A549 (cell line): Measurements from ENCODE around the gene PTMS. TPM values are rescaled to one million over a fixed set of nuclear protein-coding genes. Genes with fewer than 3 reads are reported as not detected.

Experiments used
- ATAC-seq, 2 experiments: fragments of 200-7000 bp in 1 of 2; fragments of >200 bp in 1 of 2; cut with Nextera tagmentation in 1 of 2; cut with Tn5 transposase in 1 of 2; 3 replicates each; pipeline versions ENCODE4 v1.8.0 to v1.9.1; 2018 to 2020; ENCODE audit warnings: mild to moderate bottlenecking in 1 of 2, moderate library complexity in 1 of 2
- CTCF ChIA-PET: fragments of 300-600 bp; sonication (Branson Sonifier 250); formaldehyde crosslinking; extraction: SDS; loops from one replicate; lab custom pipeline; 2021; ENCODE audit warnings: antibody characterized with exemption, inconsistent platforms; lab: Yijun Ruan, JAX
- POLR2A ChIA-PET: fragments of 350-600 bp; formaldehyde crosslinking; extraction: SDS; loops from one replicate; lab custom pipeline; 2021; ENCODE audit warnings: antibody characterized with exemption, inconsistent platforms; lab: Yijun Ruan, JAX
- DNase-seq, 2 experiments: peaks; one replicate each; pipeline versions ENCODE4 v3.0.0 to v3.0.0-alpha.2; 2011 to 2016; ENCODE audit warnings: low read depth in 1 of 2, low spot score in 1 of 2
- FAIRE-seq: peaks from 2 replicates; lab custom pipeline; 2011; peaks lifted over from hg19 to GRCh38; lab: Jason Lieb, UNC
- H3K27ac ChIP-seq, 2 experiments: fragments of >200 bp; sonication (Bioruptor Twin); formaldehyde crosslinking; 3 replicates each; pipeline ENCODE4 v1.5.1; 2016 to 2017
- H3K4me1 ChIP-seq: fragments of >200 bp; sonication (Bioruptor Twin); formaldehyde crosslinking; 3 replicates; pipeline ENCODE4 v1.6.1; 2016
- H3K4me2 ChIP-seq: fragments of >200 bp; sonication (Bioruptor Twin); formaldehyde crosslinking; 3 replicates; pipeline ENCODE4 v1.6.1; 2016
- H3K4me3 ChIP-seq: fragments of >200 bp; sonication (Bioruptor Twin); formaldehyde crosslinking; 3 replicates; pipeline ENCODE4 v1.5.1; 2016
- H3K9me3 ChIP-seq: fragments of >200 bp; sonication (Bioruptor Twin); formaldehyde crosslinking; 3 replicates; pipeline ENCODE4 v1.6.1; 2016
- CBX2 ChIP-seq: fragments of 200-600 bp; sonication (generic); IDR thresholded peaks from 2 replicates; pipeline ENCODE4 v1.6.1; 2016; ENCODE audit warnings: low read depth, mild to moderate bottlenecking, borderline replicate concordance
- CHD4 ChIP-seq: fragments of 200-600 bp; sonication (generic); IDR thresholded peaks from 2 replicates; pipeline ENCODE4 v1.6.1; 2016; ENCODE audit warnings: antibody characterized with exemption, mild to moderate bottlenecking, borderline replicate concordance
- EHF ChIP-seq: fragments of 250-450 bp; sonication (Bioruptor Pico); IDR thresholded peaks from 2 replicates; pipeline ENCODE4 v1.5.0; 2020; ENCODE audit warnings: mild to moderate bottlenecking
- ESRRA ChIP-seq: fragments of 150-350 bp; IDR thresholded peaks from 2 replicates; pipeline ENCODE4 v1.6.1; 2014; ENCODE audit warnings: mild to moderate bottlenecking, low read length, borderline replicate concordance
- FOSL2 ChIP-seq, 2 experiments: fragments of 450-650 bp in 1 of 2; fragments of >200 bp in 1 of 2; sonication (Bioruptor Twin) in 1 of 2; formaldehyde crosslinking; IDR thresholded peaks; 2 replicates each; pipeline versions ENCODE4 v1.5.0 to v1.6.1; 2016 to 2020; ENCODE audit warnings: mild to moderate bottlenecking in 1 of 2, moderate library complexity in 1 of 2
- HOXB13 ChIP-seq: fragments of 250-450 bp; sonication (Bioruptor Pico); IDR thresholded peaks from 2 replicates; pipeline ENCODE4 v1.5.0; 2020; ENCODE audit warnings: low read depth, mild to moderate bottlenecking, moderate library complexity
- JUNB ChIP-seq: fragments of >200 bp; sonication (Bioruptor Twin); formaldehyde crosslinking; IDR thresholded peaks from 2 replicates; pipeline ENCODE4 v1.6.1; 2016
- KDM1A ChIP-seq: fragments of 200-600 bp; sonication (generic); IDR thresholded peaks from 2 replicates; pipeline ENCODE4 v1.6.1; 2016; ENCODE audit warnings: low read depth, mild to moderate bottlenecking
- MAFK ChIP-seq: fragments of 450-650 bp; IDR thresholded peaks from 2 replicates; pipeline ENCODE4 v1.6.1; 2014; ENCODE audit not compliant: partially characterized antibody
- MYC ChIP-seq: IDR thresholded peaks from 2 replicates; pipeline ENCODE4 v1.6.1; 2012; ENCODE audit warnings: mild to moderate bottlenecking, inconsistent platforms, low read length, improper control_type of control experiment, borderline replicate concordance
- NPAS2 ChIP-seq: fragments of 250-450 bp; sonication (Bioruptor Pico); IDR thresholded peaks from 2 replicates; pipeline ENCODE4 v1.8.0; 2022; ENCODE audit warnings: mild to moderate bottlenecking, moderate library complexity, borderline replicate concordance
- PHF8 ChIP-seq: fragments of 200-600 bp; sonication (generic); IDR thresholded peaks from 2 replicates; pipeline ENCODE4 v1.6.1; 2016; ENCODE audit warnings: low read depth, mild to moderate bottlenecking, antibody characterized with exemption, moderate library complexity, borderline replicate concordance
- RCOR1 ChIP-seq: fragments of 150-350 bp; IDR thresholded peaks from 2 replicates; pipeline ENCODE4 v1.6.1; 2014; ENCODE audit warnings: antibody characterized with exemption, low read length, low read depth
- SMC3 ChIP-seq: fragments of >200 bp; sonication (Bioruptor Twin); formaldehyde crosslinking; IDR thresholded peaks from 3 replicates; pipeline ENCODE4 v1.6.1; 2018; ENCODE audit warnings: inconsistent platforms
- ZC3H11A ChIP-seq: fragments of 450-650 bp; IDR thresholded peaks from 2 replicates; pipeline ENCODE4 v1.6.1; 2014; ENCODE audit warnings: antibody characterized with exemption, mild to moderate bottlenecking
- WGBS: methylation state at CpG from one replicate; pipeline ENCODE4 v1.1.6; 2017; ENCODE audit errors: missing lambda C conversion rate; 5-methylcytosine and 5-hydroxymethylcytosine counted together
- polyA plus RNA-seq, 4 experiments: library from polyadenylated mRNA; depleted of rRNA in 3 of 4; stranded (reverse); fragments of >200 nt; fragmentation: RNase III in 1 of 4; extraction: RNeasy Plus Mini Kit Qiagen cat#74134 plus additional on column Dnase treatment in 1 of 4; gene quantifications; 2 replicates in 3 of 4; 3 replicates in 1 of 4; pipeline ENCODE4 v1.2.3, GENCODE V29; 2011 to 2017
- TF ChIP-seq, protein P1 (sequence below): IDR thresholded peaks from 2 replicates; pipeline ENCODE4 v1.6.1; 2012
- TF ChIP-seq, protein P2 (sequence below): IDR thresholded peaks from 2 replicates; pipeline ENCODE4 v1.6.1; 2012; ENCODE audit warnings: low read depth, borderline replicate concordance
- TF ChIP-seq, protein P3 (sequence below): fragments of >200 bp; sonication (Bioruptor Twin); formaldehyde crosslinking; IDR thresholded peaks from 3 replicates; pipeline ENCODE4 v1.6.1; 2016
- TF ChIP-seq, protein P4 (sequence below): fragments of 450-650 bp; IDR thresholded peaks from 2 replicates; pipeline ENCODE4 v1.6.1; 2014; ENCODE audit warnings: antibody characterized with exemption
- TF ChIP-seq, protein P5 (sequence below): IDR thresholded peaks from 2 replicates; pipeline ENCODE4 v1.6.1; 2012

The PTMS gene
- polyA plus RNA-seq, 2 of the 4 experiments (the other 2 are of a cell fraction) = 391 to 1,195 TPM

DNA sequence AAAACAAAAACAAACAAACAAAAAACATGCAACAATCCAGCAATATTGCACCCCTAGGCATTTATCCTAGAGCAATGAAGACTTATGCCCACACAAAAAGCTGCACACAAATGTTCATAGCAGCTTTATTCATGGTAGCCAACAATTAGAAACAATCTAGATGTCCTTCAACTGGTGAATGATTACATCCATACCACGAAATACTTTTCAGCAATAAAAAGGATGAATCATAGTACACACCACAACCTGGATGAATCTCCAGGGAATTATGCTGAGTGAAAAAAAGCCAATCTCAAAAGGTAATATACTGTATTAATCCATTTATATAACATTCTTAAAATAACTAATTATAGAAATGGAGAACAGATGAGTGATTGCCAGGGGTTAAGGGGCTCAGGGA, 41.0 kb downstream of the PTMS start:
- no peak for FAIRE-seq
- 0% methylated on average over 1 of the region's 1 CpG for WGBS
- no peaks in the 10 kb centered on the region for H3K9me3 ChIP-seq
- H3K4me2 ChIP-seq = no peak overlapping the region
- no peak for TF ChIP-seq MYC
- TF ChIP-seq FOSL2 (IDR thresholded peaks at IDR 0.05) = no peak
- peak; percentile 50; the same call in 1 of the 2 replicates for TF ChIP-seq FOSL2 (CRISPR knock-in tag; IDR thresholded peaks at IDR 0.05)
- H3K27ac ChIP-seq = no peak overlapping the region
- 0 out of 6 replicates have a peak, but pooled peaks of 1 of the 2 experiments have one; percentile 31 for ATAC-seq
- H3K4me3 ChIP-seq = no peak overlapping the region
- peaks cover 6% of the 10 kb centered on the region; the same call in 1 of the 3 replicates for H3K4me1 ChIP-seq
- no peak for DNase-seq
- POLR2A ChIA-PET = no interaction called here
- CTCF ChIA-PET = interaction anchor here (0.7 to 10.9 kb wide), 4 partner anchors 18 to 54 kb away, joined by 4 to 129 read pairs (median 12); partner anchors contain the start of genes CDCA3, GPR162, MLF2 and P3H3

DNA sequence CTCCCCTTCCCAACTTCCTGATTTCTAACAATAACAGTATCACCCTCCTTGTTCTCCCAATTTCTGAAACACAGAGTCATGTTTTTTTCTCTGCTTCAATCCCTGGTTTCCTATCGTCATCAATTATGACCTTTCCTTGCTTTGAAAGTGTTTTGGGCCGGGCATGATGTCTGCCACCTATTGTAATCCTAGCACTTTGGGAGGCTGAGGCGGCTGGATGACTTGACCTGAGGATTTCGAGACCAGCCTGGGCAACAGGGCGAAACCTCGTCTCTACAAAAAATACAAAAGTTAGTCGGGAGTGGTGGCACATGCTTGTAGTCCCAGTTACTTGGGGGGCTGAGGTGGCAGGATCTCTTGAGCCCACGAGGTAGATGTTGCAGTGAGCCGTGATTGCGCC, 42.9 kb downstream of the PTMS start:
- H3K9me3 ChIP-seq = no peaks in the 10 kb centered on the region
- ATAC-seq = no peak
- WGBS = 78% methylated on average over 10 of the region's 10 CpGs
- H3K4me1 ChIP-seq = peaks cover 6% of the 10 kb centered on the region; the same call in 1 of the 3 replicates
- ChIA-PET CTCF (interaction anchor here (0.6 to 10.9 kb wide), 4 partner anchors 9 to 56 kb away, joined by 3 to 129 read pairs (median 14); partner anchors contain the start of genes GPR162, MLF2 and P3H3), POLR2A (no interaction called here)
- no peak for TF ChIP-seq JUNB
- TF ChIP-seq, protein P1, sequence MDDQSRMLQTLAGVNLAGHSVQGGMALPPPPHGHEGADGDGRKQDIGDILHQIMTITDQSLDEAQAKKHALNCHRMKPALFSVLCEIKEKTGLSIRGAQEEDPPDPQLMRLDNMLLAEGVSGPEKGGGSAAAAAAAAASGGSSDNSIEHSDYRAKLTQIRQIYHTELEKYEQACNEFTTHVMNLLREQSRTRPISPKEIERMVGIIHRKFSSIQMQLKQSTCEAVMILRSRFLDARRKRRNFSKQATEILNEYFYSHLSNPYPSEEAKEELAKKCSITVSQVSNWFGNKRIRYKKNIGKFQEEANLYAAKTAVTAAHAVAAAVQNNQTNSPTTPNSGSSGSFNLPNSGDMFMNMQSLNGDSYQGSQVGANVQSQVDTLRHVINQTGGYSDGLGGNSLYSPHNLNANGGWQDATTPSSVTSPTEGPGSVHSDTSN = no peak
- no peak for TF ChIP-seq NPAS2 (CRISPR knock-in tag)
- no peak for TF ChIP-seq RCOR1
- no peak for TF ChIP-seq ESRRA
- TF ChIP-seq, protein P2, sequence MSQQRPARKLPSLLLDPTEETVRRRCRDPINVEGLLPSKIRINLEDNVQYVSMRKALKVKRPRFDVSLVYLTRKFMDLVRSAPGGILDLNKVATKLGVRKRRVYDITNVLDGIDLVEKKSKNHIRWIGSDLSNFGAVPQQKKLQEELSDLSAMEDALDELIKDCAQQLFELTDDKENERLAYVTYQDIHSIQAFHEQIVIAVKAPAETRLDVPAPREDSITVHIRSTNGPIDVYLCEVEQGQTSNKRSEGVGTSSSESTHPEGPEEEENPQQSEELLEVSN = no peak
- no peak for TF ChIP-seq HOXB13
- no peak for TF ChIP-seq CHD4
- TF ChIP-seq, protein P3, sequence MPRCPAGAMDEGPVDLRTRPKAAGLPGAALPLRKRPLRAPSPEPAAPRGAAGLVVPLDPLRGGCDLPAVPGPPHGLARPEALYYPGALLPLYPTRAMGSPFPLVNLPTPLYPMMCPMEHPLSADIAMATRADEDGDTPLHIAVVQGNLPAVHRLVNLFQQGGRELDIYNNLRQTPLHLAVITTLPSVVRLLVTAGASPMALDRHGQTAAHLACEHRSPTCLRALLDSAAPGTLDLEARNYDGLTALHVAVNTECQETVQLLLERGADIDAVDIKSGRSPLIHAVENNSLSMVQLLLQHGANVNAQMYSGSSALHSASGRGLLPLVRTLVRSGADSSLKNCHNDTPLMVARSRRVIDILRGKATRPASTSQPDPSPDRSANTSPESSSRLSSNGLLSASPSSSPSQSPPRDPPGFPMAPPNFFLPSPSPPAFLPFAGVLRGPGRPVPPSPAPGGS = no peak
- no peak for TF ChIP-seq PHF8
- no peak for TF ChIP-seq CBX2
- TF ChIP-seq, protein P4, sequence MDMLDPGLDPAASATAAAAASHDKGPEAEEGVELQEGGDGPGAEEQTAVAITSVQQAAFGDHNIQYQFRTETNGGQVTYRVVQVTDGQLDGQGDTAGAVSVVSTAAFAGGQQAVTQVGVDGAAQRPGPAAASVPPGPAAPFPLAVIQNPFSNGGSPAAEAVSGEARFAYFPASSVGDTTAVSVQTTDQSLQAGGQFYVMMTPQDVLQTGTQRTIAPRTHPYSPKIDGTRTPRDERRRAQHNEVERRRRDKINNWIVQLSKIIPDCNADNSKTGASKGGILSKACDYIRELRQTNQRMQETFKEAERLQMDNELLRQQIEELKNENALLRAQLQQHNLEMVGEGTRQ = no peak
- TF ChIP-seq KDM1A = no peak
- TF ChIP-seq MAFK = no peak
- no peak for TF ChIP-seq SMC3
- TF ChIP-seq EHF (CRISPR knock-in tag) = no peak
- TF ChIP-seq ZC3H11A = no peak
- no peak overlapping the region for H3K4me2 ChIP-seq
- H3K4me3 ChIP-seq = no peak overlapping the region
- FAIRE-seq = no peak
- DNase-seq = no peak
- no peak overlapping the region for H3K27ac ChIP-seq

DNA sequence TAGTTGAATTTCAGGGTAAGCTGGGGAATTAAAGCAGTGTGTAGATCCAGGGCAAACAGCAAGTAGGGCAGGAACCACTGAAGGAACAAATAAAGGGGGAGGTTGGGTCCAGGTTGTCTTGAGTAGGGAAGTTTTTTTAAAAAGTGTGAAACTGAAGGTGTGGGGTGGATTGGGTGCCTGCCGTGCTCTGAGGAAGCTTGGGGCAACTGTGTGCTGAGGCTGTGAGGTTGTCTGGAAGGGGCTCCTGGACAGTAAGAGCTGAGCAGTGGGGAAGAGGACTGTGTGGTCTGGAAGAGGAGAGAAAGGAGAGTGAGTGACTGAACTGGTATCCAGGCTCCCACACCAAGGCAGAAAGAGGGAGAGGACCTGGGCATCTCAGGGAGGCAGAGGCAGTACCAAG, 44.6 kb downstream of the PTMS start:
- ChIA-PET POLR2A (no interaction called here), CTCF (interaction anchor here (0.7 to 10.9 kb wide), 6 partner anchors 14 to 59 kb away, joined by 4 to 129 read pairs (median 5); partner anchors contain the start of genes GPR162, MLF2 and P3H3)
- 92% methylated on average over 1 of the region's 1 CpG for WGBS
- Histone ChIP-seq H3K4me1 (peaks cover 6% of the 10 kb centered on the region; the same call in 1 of the 3 replicates), H3K4me2 (no peak overlapping the region), H3K27ac (no peak overlapping the region), H3K4me3 (no peak overlapping the region), H3K9me3 (no peaks in the 10 kb centered on the region)
- TF ChIP-seq, protein P5, sequence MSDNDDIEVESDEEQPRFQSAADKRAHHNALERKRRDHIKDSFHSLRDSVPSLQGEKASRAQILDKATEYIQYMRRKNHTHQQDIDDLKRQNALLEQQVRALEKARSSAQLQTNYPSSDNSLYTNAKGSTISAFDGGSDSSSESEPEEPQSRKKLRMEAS = no peak
- peak in 1 of 2 experiments; percentile 43; a peak in 3 of 6 replicates for ATAC-seq
- DNase-seq = no peak
- no peak for FAIRE-seq
